Measurements from ENCODE around the gene SNX13.

Gene SNX13

DNA sequence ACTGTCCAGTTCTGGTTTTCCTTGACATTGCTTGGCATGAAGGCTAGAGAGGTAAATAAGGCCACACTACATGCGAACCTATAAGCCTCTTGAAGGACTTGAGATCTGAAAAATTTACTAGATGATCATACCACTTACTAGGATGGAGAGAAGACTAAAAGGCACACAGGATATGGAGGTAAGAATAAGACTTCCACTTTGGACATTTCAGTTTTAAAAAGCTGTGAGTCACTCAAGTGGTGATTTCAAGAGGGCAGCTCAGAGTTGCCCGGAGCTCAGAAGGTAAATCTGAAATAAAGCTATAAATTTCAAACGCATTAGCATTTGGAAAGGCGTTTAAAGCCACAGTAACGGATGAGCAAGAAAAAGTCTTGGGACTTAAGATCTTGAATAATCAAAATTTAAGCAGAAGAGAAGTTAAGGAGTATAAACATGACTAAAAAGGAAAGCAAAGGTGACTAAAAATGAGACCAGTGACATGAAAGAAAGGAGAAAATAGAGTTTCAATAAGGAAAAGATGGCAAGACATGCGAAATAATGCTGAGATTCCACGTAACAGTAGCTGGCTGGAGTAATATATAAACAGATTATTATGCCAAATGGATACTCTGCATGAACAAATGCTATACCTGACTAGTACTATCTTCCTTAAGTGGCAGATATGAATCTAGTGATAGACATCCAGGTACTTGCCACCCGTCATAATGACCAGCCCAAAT, 68.3 kb downstream of the SNX13 start:
- in situ Hi-C loops (cut with HindIII; ENCODE audit: low sequenced_read_pairs) = no loop called here
- TF ChIP-seq, protein P1, sequence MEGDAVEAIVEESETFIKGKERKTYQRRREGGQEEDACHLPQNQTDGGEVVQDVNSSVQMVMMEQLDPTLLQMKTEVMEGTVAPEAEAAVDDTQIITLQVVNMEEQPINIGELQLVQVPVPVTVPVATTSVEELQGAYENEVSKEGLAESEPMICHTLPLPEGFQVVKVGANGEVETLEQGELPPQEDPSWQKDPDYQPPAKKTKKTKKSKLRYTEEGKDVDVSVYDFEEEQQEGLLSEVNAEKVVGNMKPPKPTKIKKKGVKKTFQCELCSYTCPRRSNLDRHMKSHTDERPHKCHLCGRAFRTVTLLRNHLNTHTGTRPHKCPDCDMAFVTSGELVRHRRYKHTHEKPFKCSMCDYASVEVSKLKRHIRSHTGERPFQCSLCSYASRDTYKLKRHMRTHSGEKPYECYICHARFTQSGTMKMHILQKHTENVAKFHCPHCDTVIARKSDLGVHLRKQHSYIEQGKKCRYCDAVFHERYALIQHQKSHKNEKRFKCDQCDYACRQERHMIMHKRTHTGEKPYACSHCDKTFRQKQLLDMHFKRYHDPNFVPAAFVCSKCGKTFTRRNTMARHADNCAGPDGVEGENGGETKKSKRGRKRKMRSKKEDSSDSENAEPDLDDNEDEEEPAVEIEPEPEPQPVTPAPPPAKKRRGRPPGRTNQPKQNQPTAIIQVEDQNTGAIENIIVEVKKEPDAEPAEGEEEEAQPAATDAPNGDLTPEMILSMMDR (IDR thresholded peaks at IDR 0.05; ENCODE audit: low read depth, low read length) = no peak
- DNase-seq (ENCODE audit: low read depth, low spot score) = no peak
- no peak overlapping the region for H3K4me3 ChIP-seq (ENCODE audit: low read depth, low read length)

DNA sequence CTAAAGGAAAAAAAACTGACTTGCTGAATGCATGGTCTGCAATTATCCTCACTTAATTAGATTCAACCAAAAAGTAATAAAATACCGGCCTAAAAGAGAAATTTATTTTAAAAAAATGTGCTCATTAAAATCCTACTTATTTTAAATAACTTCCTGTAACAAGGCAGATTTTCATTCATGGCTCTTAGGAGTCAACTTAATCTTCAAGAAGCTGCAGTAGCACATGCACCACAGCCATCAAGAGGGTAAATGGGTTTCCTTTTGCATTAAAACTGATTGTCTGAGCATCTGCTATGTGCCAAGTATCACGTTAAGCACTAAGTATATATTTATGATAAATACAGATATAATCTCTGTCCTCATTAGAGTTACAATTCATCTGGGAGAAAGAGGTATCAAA, 69.9 kb downstream of the SNX13 start:
- TF ChIP-seq, protein P1 (IDR thresholded peaks at IDR 0.05; ENCODE audit: low read depth, low read length) = no peak
- H3K4me3 ChIP-seq (ENCODE audit: low read depth, low read length) = no peak overlapping the region
- in situ Hi-C loops (cut with HindIII; ENCODE audit: low sequenced_read_pairs) = no loop called here
- no peak for DNase-seq (ENCODE audit: low read depth, low spot score)

DNA sequence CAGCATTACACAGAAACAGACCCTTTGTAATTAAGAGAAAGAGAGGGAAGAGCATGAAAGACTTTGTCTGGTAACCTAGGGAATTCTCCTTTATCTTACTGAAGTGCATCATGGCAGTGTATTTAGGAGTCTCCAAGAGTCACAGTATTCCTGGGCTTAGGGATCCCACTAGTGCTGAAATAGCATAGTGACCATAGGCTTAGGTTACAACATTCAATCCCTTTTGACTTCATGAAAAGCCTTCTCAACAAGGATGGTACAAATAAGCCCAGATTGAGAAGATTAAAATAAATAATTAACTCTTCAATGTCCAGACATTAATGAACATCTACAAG, 76.5 kb downstream of the SNX13 start:
- in situ Hi-C loops (cut with HindIII; ENCODE audit: low sequenced_read_pairs) = no loop called here
- DNase-seq (ENCODE audit: low read depth, low spot score) = no peak
- TF ChIP-seq, protein P1 (IDR thresholded peaks at IDR 0.05; ENCODE audit: low read depth, low read length) = no peak
- no peak overlapping the region for H3K4me3 ChIP-seq (ENCODE audit: low read depth, low read length)

DNA sequence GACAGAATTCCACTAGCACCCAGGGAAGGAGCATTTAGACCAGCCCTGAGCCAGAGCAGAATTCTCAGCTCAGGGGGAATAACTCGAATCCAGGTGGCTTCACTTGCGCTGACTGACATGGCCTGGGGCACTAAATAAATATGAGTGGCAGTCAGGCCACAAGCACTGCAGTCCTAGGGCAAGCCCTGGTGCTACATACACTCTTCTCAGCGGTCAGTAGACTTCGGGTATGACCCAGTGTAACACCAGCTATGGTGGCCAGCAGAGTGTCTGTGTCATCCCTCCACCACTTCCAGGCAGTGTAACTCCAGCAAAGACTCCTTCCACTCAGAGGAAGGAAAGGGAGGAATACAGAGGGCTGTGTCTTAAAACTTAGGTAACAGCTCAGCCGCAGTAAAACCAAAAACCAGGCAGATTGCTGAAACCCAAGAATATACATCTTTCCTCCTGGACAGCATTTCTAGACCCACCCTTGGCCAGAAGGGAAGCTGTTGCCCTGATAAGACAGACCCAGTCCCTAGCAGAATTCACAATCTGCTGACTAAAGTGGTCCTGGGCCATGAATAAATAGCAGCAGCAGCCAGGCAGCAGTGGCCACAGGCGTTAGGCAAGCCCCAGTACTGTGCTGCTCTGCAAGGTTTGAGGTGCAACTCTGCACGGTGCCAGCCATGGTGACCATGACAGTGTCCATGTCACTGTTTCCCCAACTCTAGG, 77.0 kb downstream of the SNX13 start:
- in situ Hi-C loops (cut with HindIII; ENCODE audit: low sequenced_read_pairs) = no loop called here
- DNase-seq (ENCODE audit: low read depth, low spot score) = no peak
- TF ChIP-seq, protein P1 (IDR thresholded peaks at IDR 0.05; ENCODE audit: low read depth, low read length) = no peak
- H3K4me3 ChIP-seq (ENCODE audit: low read depth, low read length) = no peak overlapping the region

DNA sequence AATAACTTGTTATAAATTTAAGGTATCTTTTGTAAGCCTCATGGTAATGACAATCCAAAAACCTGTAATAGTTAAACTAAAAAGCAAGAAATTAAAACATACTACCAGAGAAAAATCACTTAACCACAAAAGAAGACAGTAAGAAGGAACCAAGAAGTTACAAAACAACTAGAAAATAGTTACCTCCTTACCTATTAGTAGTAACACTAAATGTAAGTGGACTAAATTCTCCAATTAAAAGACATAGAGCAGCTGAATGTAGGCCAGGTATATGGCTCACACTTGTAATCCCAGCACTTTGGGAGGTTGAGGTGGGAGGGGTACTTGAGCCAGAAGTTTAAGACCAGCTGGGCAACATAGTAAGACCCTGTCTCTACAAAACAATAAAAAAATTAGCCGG, 84.0 kb downstream of the SNX13 start:
- no peak overlapping the region for H3K4me3 ChIP-seq (ENCODE audit: low read depth, low read length)
- TF ChIP-seq, protein P1 (IDR thresholded peaks at IDR 0.05; ENCODE audit: low read depth, low read length) = no peak
- in situ Hi-C loops (cut with HindIII; ENCODE audit: low sequenced_read_pairs) = no loop called here
- DNase-seq (ENCODE audit: low read depth, low spot score) = no peak

DNA sequence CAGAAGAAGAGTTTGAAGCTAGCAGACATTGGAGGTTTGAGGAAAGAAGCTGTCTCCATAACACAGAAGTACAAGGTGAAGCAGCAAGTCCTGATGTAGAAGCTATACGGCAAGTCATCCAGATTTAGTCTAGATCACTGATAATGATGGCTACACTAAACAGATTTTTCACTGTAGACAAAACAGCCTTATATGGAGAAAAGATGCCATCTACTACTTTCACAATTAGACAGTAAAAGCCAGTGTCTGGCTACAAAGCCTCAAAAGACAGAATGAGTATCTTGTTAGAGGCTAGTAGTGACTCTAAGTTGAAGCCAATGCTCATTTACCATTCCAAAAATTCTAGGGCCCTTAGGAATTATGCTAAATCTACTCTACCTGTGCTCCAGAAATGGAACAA, 85.1 kb downstream of the SNX13 start:
- in situ Hi-C loops (cut with HindIII; ENCODE audit: low sequenced_read_pairs) = no loop called here
- no peak for DNase-seq (ENCODE audit: low read depth, low spot score)
- TF ChIP-seq, protein P1 (IDR thresholded peaks at IDR 0.05; ENCODE audit: low read depth, low read length) = no peak
- no peak overlapping the region for H3K4me3 ChIP-seq (ENCODE audit: low read depth, low read length)

Measured in astrocyte of the spinal cord (primary cell).